SU-DHL-6 (cell line): ENCODE data around the gene RFLNA.

Experiments
- EZH2phosphoT487 ChIP-seq: fragments of 200-600 bp; sonication (generic), shearing (Covaris generic); conservative IDR thresholded peaks from 2 replicates; pipeline ENCODE4 v1.6.1; 2018; ENCODE audit warnings: mild to moderate bottlenecking, antibody characterized with exemption, low read length, moderate library complexity, mixed read lengths
- TF ChIP-seq, protein P1 (sequence below): fragments of 200-600 bp; sonication (generic); IDR thresholded peaks from one replicate; pipeline ENCODE4 v1.5.1; 2017; ENCODE audit warnings: antibody characterized with exemption, mild to moderate bottlenecking, low read length, moderate library complexity; ENCODE audit not compliant: insufficient read depth, poor library complexity, severe bottlenecking

DNA sequence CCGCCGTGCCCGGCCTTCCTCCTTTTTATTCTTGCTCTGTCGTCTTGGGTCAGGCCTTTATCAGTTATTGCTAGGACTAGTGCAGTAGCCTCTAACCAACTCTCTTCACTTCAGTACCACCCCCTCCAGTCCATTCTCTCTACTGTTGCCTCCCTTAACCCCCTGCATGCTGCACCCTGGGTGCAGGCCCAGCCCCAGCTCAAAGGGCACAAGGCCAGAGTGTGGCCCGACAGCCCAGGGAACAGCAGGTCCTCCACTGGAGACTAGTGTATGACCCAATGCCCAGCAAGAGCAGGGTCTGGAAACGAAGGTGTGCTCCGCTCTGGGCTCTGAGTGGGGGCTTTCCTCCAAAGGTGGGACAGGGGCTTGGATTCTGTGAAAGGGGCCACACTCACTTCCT lies 30.0 kb upstream of the RFLNA start:
- TF ChIP-seq, protein P1, sequence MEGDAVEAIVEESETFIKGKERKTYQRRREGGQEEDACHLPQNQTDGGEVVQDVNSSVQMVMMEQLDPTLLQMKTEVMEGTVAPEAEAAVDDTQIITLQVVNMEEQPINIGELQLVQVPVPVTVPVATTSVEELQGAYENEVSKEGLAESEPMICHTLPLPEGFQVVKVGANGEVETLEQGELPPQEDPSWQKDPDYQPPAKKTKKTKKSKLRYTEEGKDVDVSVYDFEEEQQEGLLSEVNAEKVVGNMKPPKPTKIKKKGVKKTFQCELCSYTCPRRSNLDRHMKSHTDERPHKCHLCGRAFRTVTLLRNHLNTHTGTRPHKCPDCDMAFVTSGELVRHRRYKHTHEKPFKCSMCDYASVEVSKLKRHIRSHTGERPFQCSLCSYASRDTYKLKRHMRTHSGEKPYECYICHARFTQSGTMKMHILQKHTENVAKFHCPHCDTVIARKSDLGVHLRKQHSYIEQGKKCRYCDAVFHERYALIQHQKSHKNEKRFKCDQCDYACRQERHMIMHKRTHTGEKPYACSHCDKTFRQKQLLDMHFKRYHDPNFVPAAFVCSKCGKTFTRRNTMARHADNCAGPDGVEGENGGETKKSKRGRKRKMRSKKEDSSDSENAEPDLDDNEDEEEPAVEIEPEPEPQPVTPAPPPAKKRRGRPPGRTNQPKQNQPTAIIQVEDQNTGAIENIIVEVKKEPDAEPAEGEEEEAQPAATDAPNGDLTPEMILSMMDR, result no peak
- no peak for TF ChIP-seq EZH2phosphoT487
